Measurements from ENCODE around the gene ATP11C.
"Not testable (repeated sequence)": the region's sequence is repeated elsewhere in the genome, so short reads cannot be mapped to it uniquely, and the experiment has no call there.

The ATP11C gene

DNA sequence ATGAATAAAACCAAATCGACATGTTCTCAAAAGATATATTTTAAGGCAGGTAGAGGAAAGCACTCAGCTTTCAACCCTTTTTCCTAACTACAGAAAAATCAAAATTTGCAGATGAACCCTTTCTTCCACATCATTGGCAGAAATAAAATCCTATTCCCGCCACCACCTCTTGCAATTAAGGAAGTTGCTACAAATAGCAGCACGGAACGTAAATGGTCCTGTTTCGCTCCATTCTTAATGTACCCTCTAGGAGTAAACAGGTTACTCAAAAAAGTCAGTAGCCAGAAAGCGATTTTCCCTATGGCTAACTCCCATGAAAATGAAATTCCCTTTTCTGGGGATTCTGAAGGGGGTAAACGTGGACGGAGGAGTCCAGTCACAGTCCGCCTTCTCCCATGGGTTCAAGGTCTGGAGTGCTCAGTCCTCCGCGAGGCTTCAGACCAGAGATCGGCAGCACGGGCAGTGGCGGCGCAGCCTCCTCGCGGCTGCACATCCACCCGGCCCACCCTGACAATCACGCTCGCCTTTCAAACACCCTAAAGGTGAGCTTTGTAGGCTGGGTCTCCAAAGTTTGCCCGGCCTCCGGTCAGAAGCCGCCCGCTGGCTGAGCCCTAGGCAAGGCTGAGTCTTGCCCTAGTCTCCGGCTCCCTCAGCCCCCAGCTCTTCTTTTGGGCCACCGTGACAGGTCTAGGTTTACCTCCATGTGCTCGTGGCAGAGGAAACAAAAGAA lies 1.8 kb downstream of the ATP11C start:
- H3K27me3 ChIP-seq: no peaks in the 10 kb centered on the region
- TF ChIP-seq, protein P1, sequence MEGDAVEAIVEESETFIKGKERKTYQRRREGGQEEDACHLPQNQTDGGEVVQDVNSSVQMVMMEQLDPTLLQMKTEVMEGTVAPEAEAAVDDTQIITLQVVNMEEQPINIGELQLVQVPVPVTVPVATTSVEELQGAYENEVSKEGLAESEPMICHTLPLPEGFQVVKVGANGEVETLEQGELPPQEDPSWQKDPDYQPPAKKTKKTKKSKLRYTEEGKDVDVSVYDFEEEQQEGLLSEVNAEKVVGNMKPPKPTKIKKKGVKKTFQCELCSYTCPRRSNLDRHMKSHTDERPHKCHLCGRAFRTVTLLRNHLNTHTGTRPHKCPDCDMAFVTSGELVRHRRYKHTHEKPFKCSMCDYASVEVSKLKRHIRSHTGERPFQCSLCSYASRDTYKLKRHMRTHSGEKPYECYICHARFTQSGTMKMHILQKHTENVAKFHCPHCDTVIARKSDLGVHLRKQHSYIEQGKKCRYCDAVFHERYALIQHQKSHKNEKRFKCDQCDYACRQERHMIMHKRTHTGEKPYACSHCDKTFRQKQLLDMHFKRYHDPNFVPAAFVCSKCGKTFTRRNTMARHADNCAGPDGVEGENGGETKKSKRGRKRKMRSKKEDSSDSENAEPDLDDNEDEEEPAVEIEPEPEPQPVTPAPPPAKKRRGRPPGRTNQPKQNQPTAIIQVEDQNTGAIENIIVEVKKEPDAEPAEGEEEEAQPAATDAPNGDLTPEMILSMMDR (IDR thresholded peaks at IDR 0.05): no peak
- H3K27ac ChIP-seq: peak overlapping the region; percentile 93
- no peaks in the 10 kb centered on the region for H3K9me3 ChIP-seq
- H3K4me3 ChIP-seq (ENCODE audit: low read depth in 1 of 2, low read length in 1 of 2): peak overlapping the region; percentile 72 to 73
- no peaks in the 10 kb centered on the region for H3K36me3 ChIP-seq
- peaks cover 12 to 17% of the 10 kb centered on the region in 2 experiments for H3K4me1 ChIP-seq (ENCODE audit: control insufficient read depth in 1 of 2, insufficient read depth in 1 of 2, low read depth in 1 of 2, low read length in 1 of 2)

DNA sequence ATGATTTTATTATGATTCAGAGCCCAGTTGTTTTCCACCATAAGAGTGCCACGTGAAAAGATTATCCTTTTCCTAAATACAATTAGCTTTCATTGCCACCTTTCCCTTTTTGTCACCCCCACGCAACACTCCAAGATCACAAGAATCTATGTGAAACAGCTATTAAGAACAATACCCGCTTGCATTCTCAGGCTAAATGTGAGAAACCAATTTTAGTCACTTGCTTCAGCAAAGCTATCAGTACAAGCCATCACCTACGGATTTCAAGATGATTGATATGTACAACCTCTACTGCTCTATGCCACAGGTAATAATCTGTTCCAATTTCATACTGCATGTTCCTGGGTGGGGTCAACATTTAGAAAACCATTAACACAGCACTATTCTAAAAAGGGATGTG lies 2.5 kb downstream of the ATP11C start:
- TF ChIP-seq, protein P1 (IDR thresholded peaks at IDR 0.05): no peak
- H3K4me3 ChIP-seq (ENCODE audit: low read depth in 1 of 2, low read length in 1 of 2): no peak overlapping the region

DNA sequence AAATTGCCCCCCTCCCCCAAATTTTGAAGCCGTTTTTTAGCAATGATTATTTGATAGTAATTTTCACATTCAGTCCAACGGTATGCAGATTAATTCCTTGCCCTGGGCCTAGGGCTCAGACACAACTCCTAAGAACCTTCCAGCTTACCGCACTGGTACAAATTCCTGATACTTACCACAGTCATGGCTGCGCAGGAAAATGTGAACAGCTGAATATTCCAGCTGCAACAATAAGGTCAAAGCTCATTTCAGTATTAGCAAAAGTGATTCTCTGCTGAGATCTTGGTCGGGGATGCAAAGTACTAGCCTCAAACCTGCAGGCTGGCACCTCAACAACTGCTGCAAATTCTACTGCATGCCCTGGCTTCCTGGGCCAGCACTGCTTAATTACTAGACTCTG lies 3.0 kb downstream of the ATP11C start:
- peaks cover 5 to 11% of the 10 kb centered on the region in 2 experiments for H3K4me1 ChIP-seq (ENCODE audit: control insufficient read depth in 1 of 2, insufficient read depth in 1 of 2, low read depth in 1 of 2, low read length in 1 of 2)
- no peak overlapping the region for H3K27ac ChIP-seq
- H3K4me3 ChIP-seq (ENCODE audit: low read depth in 1 of 2, low read length in 1 of 2): no peak overlapping the region
- TF ChIP-seq, protein P1 (IDR thresholded peaks at IDR 0.05): no peak
- H3K27me3 ChIP-seq: no peaks in the 10 kb centered on the region
- no peaks in the 10 kb centered on the region for H3K36me3 ChIP-seq
- no peaks in the 10 kb centered on the region for H3K9me3 ChIP-seq

More for the DNA sequence above, 2.5 kb downstream of the ATP11C start:
- Histone ChIP-seq H3K4me1 (ENCODE audit: control insufficient read depth in 1 of 2, insufficient read depth in 1 of 2, low read depth in 1 of 2, low read length in 1 of 2) (peaks cover 5 to 11% of the 10 kb centered on the region in 2 experiments), H3K27ac (no peak overlapping the region), H3K9me3 (no peaks in the 10 kb centered on the region), H3K27me3 (no peaks in the 10 kb centered on the region), H3K36me3 (no peaks in the 10 kb centered on the region)

DNA sequence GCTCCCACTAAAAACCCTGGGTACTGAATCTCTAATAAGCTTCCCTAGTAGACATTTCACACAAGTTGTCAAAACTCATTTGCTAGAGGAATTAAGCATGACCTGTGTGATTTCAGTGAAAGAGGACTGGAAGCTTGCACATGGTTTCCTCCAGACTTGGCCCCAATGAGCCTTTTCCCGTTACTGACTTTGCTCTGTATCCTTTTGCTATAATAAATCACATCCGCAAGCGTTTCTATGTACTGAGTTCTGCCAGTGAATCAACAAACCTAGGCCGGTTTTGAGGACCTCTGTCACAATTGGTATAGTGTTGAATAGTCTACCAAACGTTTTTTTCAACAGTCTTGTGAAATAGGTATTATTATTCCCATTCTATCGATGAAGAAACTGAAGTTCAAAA lies 8.2 kb downstream of the ATP11C start:
- H3K4me3 ChIP-seq (ENCODE audit: low read depth in 1 of 2, low read length in 1 of 2): no peak overlapping the region
- TF ChIP-seq, protein P1 (IDR thresholded peaks at IDR 0.05): no peak
- no peaks in the 10 kb centered on the region for H3K9me3 ChIP-seq
- no peaks in the 10 kb centered on the region for H3K36me3 ChIP-seq
- peaks cover 16 to 24% of the 10 kb centered on the region in 2 experiments for H3K4me1 ChIP-seq (ENCODE audit: control insufficient read depth in 1 of 2, insufficient read depth in 1 of 2, low read depth in 1 of 2, low read length in 1 of 2)
- no peaks in the 10 kb centered on the region for H3K27me3 ChIP-seq
- H3K27ac ChIP-seq: no peak overlapping the region

DNA sequence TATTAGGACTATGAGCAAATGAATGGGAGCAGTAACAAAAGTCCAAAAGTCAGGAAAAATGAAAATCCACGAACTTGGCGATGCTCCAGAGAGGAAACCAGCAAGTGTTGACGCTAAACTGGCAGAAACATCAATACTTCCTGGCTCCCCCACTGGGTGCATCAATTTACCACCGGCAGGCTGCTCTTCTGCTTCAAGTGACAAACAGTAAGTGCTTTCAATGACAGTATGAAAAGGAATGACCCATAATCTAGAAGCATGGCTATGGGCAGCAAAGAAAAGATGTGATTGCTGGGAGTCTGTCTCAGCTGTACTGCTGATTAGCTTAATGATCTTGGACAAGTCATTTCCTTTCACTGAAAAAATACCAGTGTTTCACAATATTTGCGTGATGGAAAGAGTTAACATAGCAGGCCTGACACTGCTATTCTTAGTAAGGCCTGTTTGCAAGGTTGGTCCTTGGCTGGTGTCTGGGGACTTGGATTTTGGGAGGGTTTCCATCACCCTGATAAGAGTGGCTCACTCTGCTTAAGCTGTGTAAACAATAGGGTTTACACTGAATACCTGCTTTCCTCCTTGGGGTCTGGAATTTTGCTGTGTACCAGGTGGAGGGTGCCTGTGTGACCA lies 8.7 kb downstream of the ATP11C start:
- TF ChIP-seq, protein P1 (IDR thresholded peaks at IDR 0.05): no peak
- Histone ChIP-seq H3K9me3 (no peaks in the 10 kb centered on the region), H3K36me3 (no peaks in the 10 kb centered on the region), H3K27me3 (no peaks in the 10 kb centered on the region), H3K4me1 (ENCODE audit: control insufficient read depth in 1 of 2, insufficient read depth in 1 of 2, low read depth in 1 of 2, low read length in 1 of 2) (peaks cover 16 to 24% of the 10 kb centered on the region in 2 experiments), H3K27ac (no peak overlapping the region), H3K4me3 (ENCODE audit: low read depth in 1 of 2, low read length in 1 of 2) (no peak overlapping the region)

DNA sequence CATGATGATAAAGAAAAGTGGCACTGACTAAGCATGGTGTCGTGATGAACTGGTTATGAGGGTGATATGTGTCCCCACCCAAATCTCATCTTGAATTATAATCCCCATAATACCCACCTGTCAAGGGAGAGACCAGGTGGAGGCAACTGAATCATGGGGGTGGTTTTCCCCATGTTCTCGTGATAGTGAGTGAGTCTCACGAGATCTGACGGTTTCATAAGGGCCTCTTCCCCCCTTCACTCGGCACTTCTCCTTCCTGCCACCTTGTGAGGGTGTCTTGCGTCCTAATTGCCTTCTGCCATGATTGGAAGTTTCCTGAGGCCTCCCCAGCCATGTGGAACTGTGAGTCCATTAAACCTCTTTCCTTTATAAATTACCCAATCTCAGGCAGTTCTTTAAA lies 11.7 kb downstream of the ATP11C start:
- H3K9me3 ChIP-seq, H3K27me3 ChIP-seq, H3K27ac ChIP-seq: not testable (repeated sequence)

More for the DNA sequence above, 11.7 kb downstream of the ATP11C start:
- peaks cover 16 to 24% of the 10 kb centered on the region in 2 experiments for H3K4me1 ChIP-seq (ENCODE audit: control insufficient read depth in 1 of 2, insufficient read depth in 1 of 2, low read depth in 1 of 2, low read length in 1 of 2)
- H3K4me3 ChIP-seq (ENCODE audit: low read depth in 1 of 2, low read length in 1 of 2); H3K36me3 ChIP-seq: not testable (repeated sequence)
